ENCODE results near the gene DNAJB12. TPM values are rescaled to one million over a fixed set of nuclear protein-coding genes. Genes with fewer than 3 reads are reported as not detected.
"Not testable (repeated sequence)": the region's sequence is repeated elsewhere in the genome, so short reads cannot be mapped to it uniquely, and the experiment has no call there.

DNAJB12 gene
- total RNA-seq, 2 experiments from 2014 or later: 26.4 to 29.7 TPM

DNA sequence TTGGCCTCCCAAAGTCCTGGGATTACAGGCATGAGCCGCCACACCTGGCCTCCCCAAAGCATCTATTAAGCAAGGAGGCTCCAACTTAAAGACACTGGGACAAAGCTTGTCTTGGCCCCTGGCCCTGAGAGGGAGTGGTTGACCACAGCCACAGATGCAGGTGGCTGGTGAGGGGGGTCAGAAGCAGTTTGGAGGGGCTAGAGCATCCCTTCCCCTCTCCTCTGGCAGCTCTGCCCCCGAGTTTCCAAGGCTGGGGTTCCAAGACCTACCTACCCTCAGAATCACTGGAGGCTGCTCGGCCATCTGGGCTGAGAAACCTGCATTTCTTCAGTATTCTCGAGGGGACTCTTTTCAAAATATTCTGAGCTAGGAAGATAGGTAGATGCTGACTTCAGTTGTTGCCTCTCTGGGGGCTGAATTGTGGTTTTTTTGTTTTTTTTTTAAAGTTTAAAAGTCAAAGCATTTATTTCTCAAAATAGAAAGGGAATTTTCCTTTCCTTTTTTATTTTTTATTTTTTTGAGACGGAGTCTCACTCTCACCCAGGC lies 48.4 kb downstream of the DNAJB12 start:
- H3K27me3 Mint-ChIP-seq (ENCODE audit: low read depth): no peaks in the 10 kb centered on the region
- H3K4me1 Mint-ChIP-seq (ENCODE audit: low read depth): peaks cover 77% of the 10 kb centered on the region
- peaks cover 7% of the 10 kb centered on the region for H3K36me3 Mint-ChIP-seq (ENCODE audit: low read depth)
- H3K27ac Mint-ChIP-seq: peak overlapping the region; percentile 75
- no peaks in the 10 kb centered on the region for H3K9me3 Mint-ChIP-seq (ENCODE audit: insufficient read depth)
- ATAC-seq (no peak), DNase-seq (no peak)
- ChIA-PET POLR2A (interaction anchor here (0.6 to 7.1 kb wide), 5 partner anchors 9 to 91 kb away, joined by 3 to 45 read pairs (median 4); no protein-coding TSS in a partner anchor), CTCF (interaction anchor here (0.9 to 3.8 kb wide), 6 partner anchors 9 to 31 kb away, joined by 3 to 13 read pairs (median 4); no protein-coding TSS in a partner anchor)
- H3K4me3 Mint-ChIP-seq: no peak overlapping the region

DNA sequence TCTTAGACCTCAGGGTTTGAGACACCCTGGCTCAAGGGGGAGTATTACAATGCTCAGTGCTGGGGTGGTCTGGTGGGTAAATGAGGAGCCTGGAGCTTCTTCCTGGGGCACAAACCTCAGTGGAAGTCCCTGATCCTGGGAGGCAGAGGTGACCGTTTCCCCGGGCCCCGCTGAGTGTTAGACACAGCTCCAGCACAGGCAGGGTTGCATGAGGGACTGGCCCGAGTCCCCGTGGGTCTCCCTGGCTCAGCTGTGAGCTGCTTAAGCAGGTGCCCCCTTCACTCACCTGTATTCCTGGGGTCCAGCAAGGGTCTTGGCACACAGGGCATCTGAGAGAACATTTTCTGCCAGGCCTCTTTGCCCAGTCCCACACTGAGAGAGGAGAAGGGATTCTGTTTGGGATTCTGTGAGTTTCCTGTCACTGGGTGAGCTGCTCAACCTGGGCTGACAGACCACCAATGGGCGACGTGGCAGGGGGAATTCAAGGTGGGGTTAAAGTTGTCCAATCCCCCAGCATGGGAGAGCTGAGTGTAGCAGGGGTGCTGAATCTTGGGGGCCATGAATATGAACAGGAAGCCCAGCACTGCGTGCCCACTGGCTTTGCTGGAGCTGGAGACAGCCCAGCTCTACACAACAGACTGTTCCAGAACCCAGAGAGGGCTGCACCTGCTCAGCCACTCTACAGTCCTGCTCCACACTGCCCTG lies 51.1 kb downstream of the DNAJB12 start:
- no peak for DNase-seq
- no peak for ATAC-seq
- Mint-ChIP-seq H3K4me1 (ENCODE audit: low read depth) (peaks cover 65% of the 10 kb centered on the region), H3K36me3 (ENCODE audit: low read depth) (peaks cover 13% of the 10 kb centered on the region), H3K4me3 (no peak overlapping the region), H3K9me3 (ENCODE audit: insufficient read depth) (no peaks in the 10 kb centered on the region), H3K27ac (peak overlapping the region; percentile 78), H3K27me3 (ENCODE audit: low read depth) (no peaks in the 10 kb centered on the region)
- ChIA-PET POLR2A (interaction anchor here (0.8 to 7.1 kb wide), 7 partner anchors 8 to 31 kb away, joined by 3 to 45 read pairs (median 11); partner anchors contain the start of gene DDIT4), CTCF (interaction anchor here (0.9 to 3.8 kb wide), 11 partner anchors 15 to 56 kb away, joined by 3 to 14 read pairs (median 4); partner anchors contain the start of gene DDIT4)

DNA sequence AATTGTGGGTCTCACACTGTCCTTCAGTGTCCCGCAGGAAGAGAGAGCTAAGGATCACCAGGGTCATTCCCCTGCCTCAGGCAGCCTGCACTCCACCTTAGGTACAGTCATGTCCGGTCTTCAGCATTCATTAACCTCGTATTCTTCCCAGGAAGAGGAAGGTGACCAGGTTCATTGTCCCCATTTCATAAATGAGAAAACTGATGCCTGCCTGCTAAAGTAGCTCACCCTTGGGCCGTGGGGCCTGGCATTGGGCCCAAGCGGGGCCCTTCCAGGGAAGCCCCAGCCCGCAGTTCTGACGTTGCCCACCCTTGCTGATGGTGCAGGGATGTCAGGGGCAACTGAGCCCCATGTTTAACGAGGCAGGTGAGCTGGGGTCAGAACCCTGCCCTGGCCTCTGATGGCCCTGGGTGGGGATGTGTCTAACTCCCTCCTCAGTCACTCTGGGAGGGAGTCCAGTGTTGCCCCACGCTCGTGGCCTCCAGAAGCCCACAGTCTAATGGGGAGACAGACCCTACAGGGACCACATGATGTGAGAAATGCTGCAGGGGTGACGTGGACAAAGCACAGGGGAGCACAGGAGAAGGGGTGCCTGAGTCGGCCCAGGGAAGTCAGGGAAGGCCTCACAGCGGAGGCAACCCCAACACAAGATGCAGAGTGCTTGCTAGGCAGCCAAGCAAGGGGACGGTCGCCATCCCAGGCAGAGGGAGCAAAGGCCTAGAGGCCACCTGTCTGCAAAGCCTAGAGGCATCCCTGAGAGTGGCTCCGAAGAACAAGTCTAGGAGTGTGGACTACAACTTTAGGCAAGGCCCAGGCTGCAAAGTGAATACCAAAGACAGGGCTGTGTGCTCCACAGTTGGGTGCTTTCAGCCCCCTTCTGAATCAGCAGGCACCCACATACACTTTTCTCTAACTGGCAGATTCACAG lies 55.9 kb downstream of the DNAJB12 start:
- Mint-ChIP-seq H3K36me3 (ENCODE audit: low read depth) (peaks cover 25% of the 10 kb centered on the region), H3K27ac (peak overlapping the region; percentile 98), H3K9me3 (ENCODE audit: insufficient read depth) (no peaks in the 10 kb centered on the region), H3K27me3 (ENCODE audit: low read depth) (no peaks in the 10 kb centered on the region), H3K4me3 (no peak overlapping the region), H3K4me1 (ENCODE audit: low read depth) (peaks cover 68% of the 10 kb centered on the region)
- DNase-seq: no peak
- ChIA-PET POLR2A (interaction anchor here (0.9 to 3.5 kb wide), 4 partner anchors 20 to 211 kb away, joined by 3 to 119 read pairs (median 22); partner anchors contain the start of gene SPOCK2), CTCF (interaction anchor here (0.6 to 2.5 kb wide), 4 partner anchors 9 to 172 kb away, joined by 3 to 13 read pairs (median 7); no protein-coding TSS in a partner anchor)
- ATAC-seq: no peak

DNA sequence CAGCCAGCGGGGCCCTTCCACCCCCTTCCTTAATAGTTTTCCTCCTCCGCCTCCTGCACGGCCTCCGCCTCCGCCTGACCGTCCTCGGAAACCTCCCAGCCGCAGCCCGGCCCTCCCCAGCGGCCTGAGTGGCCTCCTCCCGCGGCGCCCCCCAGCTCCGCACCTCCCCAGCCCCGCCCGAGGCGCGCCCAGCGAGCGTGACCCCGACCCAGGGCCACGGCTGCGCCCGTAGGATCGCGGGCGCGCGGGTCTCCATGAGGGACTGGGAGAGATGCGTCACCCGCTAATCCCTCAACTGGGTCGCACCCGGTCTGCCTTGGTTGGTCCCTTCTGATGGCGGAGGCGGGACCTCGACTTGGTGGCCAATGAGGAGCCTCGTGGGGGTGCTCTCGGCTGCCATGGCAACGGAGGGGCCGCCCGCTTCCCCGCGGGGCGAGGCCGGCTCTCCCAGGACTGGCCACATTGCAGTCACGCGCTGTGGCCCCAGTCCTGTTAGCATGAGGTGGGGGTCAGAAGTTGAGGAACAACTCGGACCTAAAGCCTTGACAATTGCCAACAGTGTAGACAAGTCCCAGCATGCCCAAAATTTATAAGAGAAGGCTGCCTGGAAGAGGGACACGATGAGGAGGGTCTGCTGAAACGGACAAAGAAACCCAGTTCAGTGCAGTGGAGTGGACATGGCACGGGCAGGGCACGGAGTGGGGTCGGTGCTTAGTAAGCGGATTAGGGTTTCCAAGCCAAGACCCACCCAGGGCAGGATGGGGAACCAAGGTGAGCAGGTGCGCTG lies 56.7 kb downstream of the DNAJB12 start:
- H3K9me3 Mint-ChIP-seq (ENCODE audit: insufficient read depth): no peaks in the 10 kb centered on the region
- ATAC-seq (peak; percentile 82), DNase-seq (peak; percentile 96)
- H3K36me3 Mint-ChIP-seq (ENCODE audit: low read depth): peaks cover 25% of the 10 kb centered on the region
- H3K27me3 Mint-ChIP-seq (ENCODE audit: low read depth): no peaks in the 10 kb centered on the region
- H3K4me1 Mint-ChIP-seq (ENCODE audit: low read depth): peaks cover 65% of the 10 kb centered on the region
- peak overlapping the region; percentile 98 for H3K27ac Mint-ChIP-seq
- H3K4me3 Mint-ChIP-seq: peak overlapping the region; percentile 72
- ChIA-PET POLR2A (interaction anchor here (0.7 to 3.5 kb wide), 27 partner anchors 8 to 949 kb away, joined by 3 to 119 read pairs (median 5); partner anchors contain the start of genes ANAPC16, ASCC1, DDIT4 and DNAJC9), CTCF (interaction anchor here (0.8 to 2.5 kb wide), 15 partner anchors 9 to 210 kb away, joined by 3 to 24 read pairs (median 5); partner anchors contain the start of genes DDIT4 and SPOCK2)

DNA sequence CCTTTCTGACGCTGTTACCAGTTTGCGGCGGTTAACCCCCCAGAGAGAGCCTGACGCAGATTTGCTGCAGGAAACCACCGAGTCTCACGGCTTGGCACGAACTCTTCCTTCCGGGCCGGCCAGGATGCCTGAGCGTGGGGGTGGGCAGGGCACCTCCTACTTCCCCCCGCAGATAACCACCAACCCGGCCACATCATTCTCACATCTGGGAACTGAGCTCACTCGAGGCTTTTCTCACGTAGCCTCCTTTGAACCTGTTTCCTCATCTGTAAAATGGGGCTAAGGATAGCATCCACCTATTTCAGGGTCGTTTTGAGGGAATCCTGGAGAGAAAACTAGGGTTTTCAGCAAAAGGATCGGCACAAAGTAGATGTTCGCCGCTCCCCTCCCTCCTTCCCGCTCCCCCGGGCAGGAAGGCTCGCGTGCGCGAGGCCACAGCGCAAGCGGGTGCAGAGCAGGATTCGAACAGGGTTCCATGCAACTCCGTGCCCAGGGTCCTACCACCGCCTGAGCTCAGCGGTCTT lies 57.4 kb downstream of the DNAJB12 start:
- Mint-ChIP-seq H3K36me3 (ENCODE audit: low read depth) (peaks cover 25% of the 10 kb centered on the region), H3K27ac (peak overlapping the region; percentile 98), H3K4me1 (ENCODE audit: low read depth) (peaks cover 71% of the 10 kb centered on the region), H3K27me3 (ENCODE audit: low read depth) (no peaks in the 10 kb centered on the region), H3K4me3 (peak overlapping the region; percentile 72), H3K9me3 (ENCODE audit: insufficient read depth) (no peaks in the 10 kb centered on the region)
- peak; percentile 99 for DNase-seq
- peak; percentile 75 for ATAC-seq
- CTCF ChIA-PET: interaction anchor here (0.8 to 2.5 kb wide), 17 partner anchors 9 to 209 kb away, joined by 3 to 24 read pairs (median 5); partner anchors contain the start of genes DDIT4 and SPOCK2
- POLR2A ChIA-PET: interaction anchor here (0.7 to 3.5 kb wide), 29 partner anchors 9 to 950 kb away, joined by 3 to 119 read pairs (median 4); partner anchors contain the start of genes ANAPC16, ASCC1, DDIT4 and DNAJC9

DNA sequence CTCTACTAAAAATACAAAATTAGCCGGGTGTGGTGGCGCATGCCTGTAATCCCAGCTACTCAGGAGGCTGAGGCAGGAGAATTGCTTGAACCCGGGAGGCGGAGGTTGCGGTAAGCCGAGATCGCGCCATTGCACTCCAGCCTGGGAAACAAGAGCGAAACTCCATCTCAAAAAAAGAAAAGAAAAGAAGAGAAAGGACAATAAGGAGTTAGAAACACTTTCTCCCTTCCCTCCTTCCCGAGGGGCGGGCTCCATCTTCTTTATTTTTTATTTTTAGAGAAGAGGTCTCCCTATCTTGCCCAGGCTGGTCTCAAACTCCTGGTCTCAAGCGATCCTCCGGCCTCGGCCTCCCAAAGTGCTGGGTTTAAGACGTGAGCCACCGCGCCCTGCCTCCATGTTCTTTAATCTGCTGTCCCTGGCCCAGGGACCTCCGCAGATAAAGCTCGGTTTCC lies 57.9 kb downstream of the DNAJB12 start:
- ATAC-seq; H3K9me3 Mint-ChIP-seq (ENCODE audit: insufficient read depth); DNase-seq; H3K27me3 Mint-ChIP-seq (ENCODE audit: low read depth): not testable (repeated sequence)
- Mint-ChIP-seq H3K4me3 (peak overlapping the region; percentile 72), H3K36me3 (ENCODE audit: low read depth) (peaks cover 25% of the 10 kb centered on the region), H3K4me1 (ENCODE audit: low read depth) (peaks cover 75% of the 10 kb centered on the region), H3K27ac (peak overlapping the region; percentile 98)
- ChIA-PET CTCF (interaction anchor here (0.8 to 2.5 kb wide), 16 partner anchors 10 to 209 kb away, joined by 3 to 24 read pairs (median 5); partner anchors contain the start of genes DDIT4 and SPOCK2), POLR2A (interaction anchor here (1.0 to 3.5 kb wide), 26 partner anchors 9 to 950 kb away, joined by 3 to 119 read pairs (median 5); partner anchors contain the start of genes ANAPC16, ASCC1, DDIT4 and DNAJC9)

DNA sequence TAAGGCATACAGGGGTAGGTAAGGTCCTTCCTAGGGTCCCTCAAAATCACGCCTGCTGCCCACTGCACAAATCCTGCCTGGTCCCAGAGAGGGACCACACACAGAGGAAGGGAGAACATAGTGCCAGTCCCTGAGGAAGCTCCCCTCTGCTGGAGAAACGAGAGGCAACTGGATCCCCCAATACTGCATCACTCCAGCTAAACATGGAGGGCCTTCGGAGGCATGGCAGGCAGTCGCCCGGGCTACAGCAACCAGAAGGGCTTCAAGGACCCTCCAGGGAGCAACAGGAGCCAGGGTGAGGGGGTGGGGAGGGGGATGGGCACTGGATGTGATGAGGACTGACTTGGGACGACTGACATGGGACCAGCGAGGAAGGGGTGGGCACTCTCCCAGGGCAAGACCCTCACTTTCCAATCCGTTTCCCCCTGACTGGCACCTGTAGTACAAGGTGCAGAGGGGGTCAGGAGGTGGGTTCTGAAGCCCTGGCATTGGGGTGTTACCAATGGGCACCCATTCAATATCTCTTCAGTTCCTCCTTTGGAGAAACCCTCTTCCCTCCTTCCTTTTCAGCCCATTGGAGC lies 59.3 kb downstream of the DNAJB12 start:
- H3K27me3 Mint-ChIP-seq (ENCODE audit: low read depth): no peaks in the 10 kb centered on the region
- POLR2A ChIA-PET: interaction anchor here (0.5 to 1.0 kb wide), 2 partner anchors 32 to 40 kb away, joined by 3 to 5 read pairs; no protein-coding TSS in a partner anchor
- H3K4me1 Mint-ChIP-seq (ENCODE audit: low read depth): peaks cover 79% of the 10 kb centered on the region
- ATAC-seq (no peak), DNase-seq (no peak)
- peak overlapping the region; percentile 98 for H3K27ac Mint-ChIP-seq
- peak overlapping the region; percentile 36 for H3K4me3 Mint-ChIP-seq
- CTCF ChIA-PET: interaction anchor here (1.4 kb wide), 1 partner anchor 14 kb away, joined by 3 read pairs; no protein-coding TSS in a partner anchor
- no peaks in the 10 kb centered on the region for H3K9me3 Mint-ChIP-seq (ENCODE audit: insufficient read depth)
- H3K36me3 Mint-ChIP-seq (ENCODE audit: low read depth): peaks cover 16% of the 10 kb centered on the region

DNA sequence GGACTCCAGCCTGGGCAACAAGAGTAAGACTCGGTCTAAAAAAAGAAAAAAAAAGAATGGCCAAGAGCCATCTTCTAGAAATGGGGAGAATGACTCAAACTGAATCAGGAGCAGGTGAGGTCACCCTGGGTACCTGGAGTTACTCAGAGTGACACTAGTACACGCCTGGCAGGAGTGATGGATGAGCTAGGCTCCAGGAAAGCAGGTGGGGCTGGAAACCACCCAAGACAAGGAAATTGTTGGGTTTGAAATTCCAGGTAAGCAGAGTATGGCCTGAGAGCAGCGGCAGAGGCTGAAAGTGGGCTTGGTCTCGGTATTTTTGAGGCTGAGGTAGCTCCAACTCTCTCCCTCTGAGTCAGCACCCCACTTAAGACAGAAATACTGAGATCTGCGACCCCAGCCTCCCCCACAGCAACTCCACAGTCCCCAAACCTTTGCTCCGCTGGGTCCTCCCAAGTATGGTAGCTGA lies 62.5 kb downstream of the DNAJB12 start:
- Mint-ChIP-seq H3K9me3 (ENCODE audit: insufficient read depth) (no peaks in the 10 kb centered on the region), H3K27me3 (ENCODE audit: low read depth) (no peaks in the 10 kb centered on the region), H3K4me3 (peak overlapping the region; percentile 7), H3K36me3 (ENCODE audit: low read depth) (peaks cover 11% of the 10 kb centered on the region), H3K27ac (peak overlapping the region; percentile 84), H3K4me1 (ENCODE audit: low read depth) (peaks cover 64% of the 10 kb centered on the region)
- ATAC-seq: peak; percentile 27
- peak; percentile 55 for DNase-seq
- CTCF ChIA-PET: interaction anchor here (0.7 to 5.3 kb wide), 18 partner anchors 8 to 244 kb away, joined by 3 to 55 read pairs (median 6); partner anchors contain the start of gene DDIT4
- POLR2A ChIA-PET: interaction anchor here (0.6 to 5.7 kb wide), 11 partner anchors 9 to 185 kb away, joined by 3 to 82 read pairs (median 5); partner anchors contain the start of gene DDIT4

DNA sequence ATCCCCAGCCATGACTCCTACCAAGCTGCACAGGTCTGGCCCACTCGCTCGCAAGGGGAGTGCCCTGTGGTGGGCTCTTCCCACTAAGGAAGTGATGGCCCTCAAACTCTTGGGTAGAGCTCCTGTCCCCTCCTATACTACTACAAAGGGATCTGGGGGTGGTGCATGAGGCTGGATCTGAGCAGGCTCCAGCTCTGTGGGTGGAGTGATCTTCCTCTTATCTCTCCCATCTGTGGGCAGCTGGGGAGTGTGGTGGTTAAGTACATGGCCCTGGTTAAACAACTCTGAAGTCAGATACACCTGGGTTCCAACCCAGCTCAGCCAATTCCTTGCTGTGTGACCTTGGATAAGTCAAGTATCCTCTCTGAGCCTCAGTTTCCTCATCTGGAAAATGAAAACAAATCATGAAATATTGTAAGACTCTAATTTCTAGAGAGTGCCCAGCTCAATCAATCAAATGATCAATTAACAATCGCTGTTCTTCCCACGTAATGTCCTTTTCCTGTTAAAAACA lies 63.6 kb downstream of the DNAJB12 start:
- Mint-ChIP-seq H3K4me1 (ENCODE audit: low read depth) (peaks cover 69% of the 10 kb centered on the region), H3K4me3 (peak overlapping the region; percentile 43), H3K27ac (peak overlapping the region; percentile 67), H3K27me3 (ENCODE audit: low read depth) (no peaks in the 10 kb centered on the region), H3K36me3 (ENCODE audit: low read depth) (peaks cover 10% of the 10 kb centered on the region), H3K9me3 (ENCODE audit: insufficient read depth) (no peaks in the 10 kb centered on the region)
- DNase-seq (peak; percentile 77), ATAC-seq (peak; percentile 78)
- ChIA-PET CTCF (interaction anchor here (0.7 to 5.3 kb wide), 13 partner anchors 12 to 69 kb away, joined by 3 to 55 read pairs (median 6); partner anchors contain the start of gene DDIT4), POLR2A (interaction anchor here (0.7 to 5.7 kb wide), 9 partner anchors 13 to 183 kb away, joined by 3 to 82 read pairs (median 8); partner anchors contain the start of gene DDIT4)

All from activated CD8-positive, alpha-beta T cell treated with anti-CD3 and anti-CD28 coated beads, Interleukin-2, amount 10 ng/mL, durations not matched to agents 7 days and 5 days (primary cell).